ENCODE data around the gene WDR37. TPM values are rescaled to one million over a fixed set of nuclear protein-coding genes. Genes with fewer than 3 reads are reported as not detected.

The WDR37 gene
- total RNA-seq, 2 donors from 2014 or later, result 11.9 to 22.8 TPM

DNA sequence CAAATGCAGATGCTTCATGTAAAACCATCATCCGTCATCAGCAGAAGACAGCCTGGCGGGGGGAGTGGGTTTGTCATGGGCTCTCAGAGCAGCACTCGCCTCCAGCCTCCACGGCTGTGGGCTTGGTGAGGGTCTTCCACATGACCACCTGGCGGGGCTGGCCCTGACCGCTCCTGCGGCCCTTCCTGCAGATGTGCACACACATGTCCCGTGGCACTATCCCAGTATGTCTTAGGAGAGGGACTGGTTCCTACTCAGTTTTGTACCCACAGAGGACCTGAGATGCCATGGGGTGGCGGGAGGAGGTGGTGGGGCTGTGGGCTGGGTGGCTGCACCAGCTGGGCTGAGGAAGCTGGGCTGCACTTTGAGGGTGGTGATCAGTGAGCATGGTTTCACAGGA lies 35.2 kb upstream of the WDR37 start:
- Histone ChIP-seq H3K9me3 (no peaks in the 10 kb centered on the region), H3K27me3 (replicated peaks; ENCODE audit: insufficient read depth) (no peaks in the 10 kb centered on the region), H3K36me3 (peaks cover 0 to 7% of the 10 kb centered on the region in 2 donors), H3K4me1 (replicated peaks) (no peaks in the 10 kb centered on the region), H3K4me3 (no peak overlapping the region), H3K27ac (no peak overlapping the region)
- TF ChIP-seq, protein P1, sequence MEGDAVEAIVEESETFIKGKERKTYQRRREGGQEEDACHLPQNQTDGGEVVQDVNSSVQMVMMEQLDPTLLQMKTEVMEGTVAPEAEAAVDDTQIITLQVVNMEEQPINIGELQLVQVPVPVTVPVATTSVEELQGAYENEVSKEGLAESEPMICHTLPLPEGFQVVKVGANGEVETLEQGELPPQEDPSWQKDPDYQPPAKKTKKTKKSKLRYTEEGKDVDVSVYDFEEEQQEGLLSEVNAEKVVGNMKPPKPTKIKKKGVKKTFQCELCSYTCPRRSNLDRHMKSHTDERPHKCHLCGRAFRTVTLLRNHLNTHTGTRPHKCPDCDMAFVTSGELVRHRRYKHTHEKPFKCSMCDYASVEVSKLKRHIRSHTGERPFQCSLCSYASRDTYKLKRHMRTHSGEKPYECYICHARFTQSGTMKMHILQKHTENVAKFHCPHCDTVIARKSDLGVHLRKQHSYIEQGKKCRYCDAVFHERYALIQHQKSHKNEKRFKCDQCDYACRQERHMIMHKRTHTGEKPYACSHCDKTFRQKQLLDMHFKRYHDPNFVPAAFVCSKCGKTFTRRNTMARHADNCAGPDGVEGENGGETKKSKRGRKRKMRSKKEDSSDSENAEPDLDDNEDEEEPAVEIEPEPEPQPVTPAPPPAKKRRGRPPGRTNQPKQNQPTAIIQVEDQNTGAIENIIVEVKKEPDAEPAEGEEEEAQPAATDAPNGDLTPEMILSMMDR (IDR thresholded peaks at IDR 0.05), result no peak
- TF ChIP-seq POLR2A (IDR thresholded peaks at IDR 0.05) (no peak), POLR2AphosphoS5 (IDR thresholded peaks at IDR 0.05) (no peak)
- no peak for DNase-seq (ENCODE audit: low spot score)
- intact Hi-C loops (cut with DNase I), result no loop called here
- WGBS, result 98% methylated on average over 9 of the region's 9 CpGs

DNA sequence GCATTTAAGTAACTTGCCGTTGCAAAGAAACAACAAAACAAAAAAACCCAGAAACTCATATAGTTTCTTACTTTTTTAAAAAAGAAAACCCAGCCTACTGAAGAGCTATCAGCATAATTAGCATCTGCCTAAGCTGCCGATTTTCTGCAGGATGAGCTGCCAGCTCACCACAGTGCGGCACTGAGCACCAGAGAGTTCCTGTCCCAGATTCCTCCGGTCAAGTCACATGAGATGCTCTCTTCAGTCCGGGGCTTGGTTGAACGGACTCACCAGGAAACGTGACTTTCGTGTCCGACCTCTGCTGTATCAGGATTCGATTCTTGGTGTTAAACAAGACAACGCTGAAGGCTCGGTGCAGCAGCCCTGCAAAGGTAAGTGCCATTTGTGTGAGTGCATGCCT lies 33.8 kb upstream of the WDR37 start:
- H3K4me3 ChIP-seq, result no peak overlapping the region
- intact Hi-C loops (cut with DNase I), result no loop called here
- WGBS, result 79% methylated on average over 12 of the region's 12 CpGs
- H3K36me3 ChIP-seq, result peaks cover 0 to 3% of the 10 kb centered on the region in 2 donors
- H3K27me3 ChIP-seq (replicated peaks; ENCODE audit: insufficient read depth), result no peaks in the 10 kb centered on the region
- no peak overlapping the region for H3K27ac ChIP-seq
- no peaks in the 10 kb centered on the region for H3K4me1 ChIP-seq (replicated peaks)
- no peaks in the 10 kb centered on the region for H3K9me3 ChIP-seq
- no peak for DNase-seq (ENCODE audit: low spot score)
- TF ChIP-seq POLR2A (IDR thresholded peaks at IDR 0.05), result no peak
- TF ChIP-seq, protein P1 (IDR thresholded peaks at IDR 0.05), result no peak
- no peak for TF ChIP-seq POLR2AphosphoS5 (IDR thresholded peaks at IDR 0.05)

DNA sequence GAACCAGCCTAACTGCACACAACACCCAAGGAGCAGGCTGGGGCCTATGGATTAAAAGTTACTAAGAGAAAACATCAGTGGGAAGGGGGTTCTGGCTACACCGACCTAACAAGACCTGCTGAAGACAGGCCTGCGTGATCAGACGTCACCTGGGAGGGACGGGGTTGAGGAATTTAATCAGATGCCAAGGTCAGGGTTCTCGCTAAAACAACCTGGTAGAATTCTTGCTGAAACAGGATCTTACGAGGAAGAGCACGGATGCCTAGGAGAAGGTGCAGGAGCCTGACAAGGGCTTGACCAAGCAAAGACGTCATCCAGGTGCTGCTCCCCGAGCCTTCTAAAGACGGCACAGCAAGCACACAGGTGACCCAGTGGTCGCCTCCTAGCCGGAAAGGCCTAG lies 32.1 kb upstream of the WDR37 start:
- H3K36me3 ChIP-seq, result peaks cover 0 to 3% of the 10 kb centered on the region in 2 donors
- WGBS, result 83% methylated on average over 12 of the region's 12 CpGs
- intact Hi-C loops (cut with DNase I), result no loop called here
- H3K4me3 ChIP-seq, result no peak overlapping the region
- H3K27me3 ChIP-seq (replicated peaks; ENCODE audit: insufficient read depth), result no peaks in the 10 kb centered on the region
- no peaks in the 10 kb centered on the region for H3K9me3 ChIP-seq
- no peaks in the 10 kb centered on the region for H3K4me1 ChIP-seq (replicated peaks)
- H3K27ac ChIP-seq, result no peak overlapping the region
- DNase-seq (ENCODE audit: low spot score), result no peak
- TF ChIP-seq POLR2AphosphoS5 (IDR thresholded peaks at IDR 0.05) (no peak), POLR2A (IDR thresholded peaks at IDR 0.05) (no peak)
- TF ChIP-seq, protein P1 (IDR thresholded peaks at IDR 0.05), result no peak

DNA sequence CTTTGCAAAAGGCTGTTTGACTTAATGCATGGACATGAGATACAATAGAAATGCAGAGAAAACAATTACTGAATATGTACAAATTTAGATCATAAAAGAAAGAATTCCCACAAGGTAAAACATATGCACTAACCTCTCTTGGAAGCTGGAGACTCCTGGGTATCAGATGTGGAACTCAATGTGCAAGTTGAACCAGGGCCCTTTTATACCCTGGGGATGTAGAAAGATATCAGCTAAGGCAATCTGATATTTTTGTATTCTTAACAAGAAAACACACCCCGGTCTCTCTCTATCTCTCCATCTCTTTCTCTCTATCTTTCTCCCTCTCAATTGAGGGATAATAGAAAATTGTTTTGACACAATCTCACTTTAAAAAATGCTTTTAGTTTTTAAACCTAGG lies 30.5 kb upstream of the WDR37 start, which contains the start of gene IDI2:
Gene IDI2 (minus strand): TSS at position 177 of the 400 bp plus-strand sequence. CDS start 1,136 bp downstream, outside the sequence.
- TF ChIP-seq POLR2AphosphoS5 (IDR thresholded peaks at IDR 0.05) (no peak), POLR2A (IDR thresholded peaks at IDR 0.05) (no peak)
- TF ChIP-seq, protein P1 (IDR thresholded peaks at IDR 0.05), result no peak
- H3K27ac ChIP-seq, result no peak within 1 kb of the TSS
- 52% methylated on average over 1 of the region's 1 CpG for WGBS
- H3K27me3 ChIP-seq (replicated peaks; ENCODE audit: insufficient read depth), result no peaks in the 10 kb centered on the region
- no peak within 1 kb of the TSS for H3K4me3 ChIP-seq
- no peaks in the 10 kb centered on the region for H3K36me3 ChIP-seq
- intact Hi-C loops (cut with DNase I), result no loop called here
- DNase-seq (ENCODE audit: low spot score), result no peak
- no peaks in the 10 kb centered on the region for H3K9me3 ChIP-seq
- no peaks in the 10 kb centered on the region for H3K4me1 ChIP-seq (replicated peaks)

DNA sequence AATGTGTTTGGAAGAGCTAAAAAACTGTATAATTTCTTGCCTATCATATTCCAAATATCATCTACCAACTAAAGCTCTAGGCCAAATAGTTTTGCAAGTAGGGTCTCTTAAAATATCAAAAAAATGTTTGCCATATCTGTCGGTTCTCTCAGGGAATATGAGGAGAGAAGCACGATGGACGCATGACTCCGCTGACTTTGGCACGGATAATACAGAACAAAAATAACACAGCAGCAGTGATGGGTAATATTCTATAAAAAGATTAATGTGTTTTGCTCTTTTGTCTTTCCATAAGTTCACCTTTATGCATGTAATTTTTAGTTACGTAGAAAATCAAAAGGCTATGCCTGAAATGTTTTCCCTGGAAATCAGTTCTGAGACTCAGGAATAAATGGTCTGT lies 29.6 kb upstream of the WDR37 start:
- Histone ChIP-seq H3K27me3 (replicated peaks; ENCODE audit: insufficient read depth) (no peaks in the 10 kb centered on the region), H3K4me1 (replicated peaks) (no peaks in the 10 kb centered on the region), H3K27ac (no peak overlapping the region), H3K36me3 (no peaks in the 10 kb centered on the region), H3K9me3 (no peaks in the 10 kb centered on the region), H3K4me3 (no peak overlapping the region)
- WGBS, result 96% methylated on average over 6 of the region's 6 CpGs
- DNase-seq (ENCODE audit: low spot score), result no peak
- TF ChIP-seq, protein P1 (IDR thresholded peaks at IDR 0.05), result no peak
- no peak for TF ChIP-seq POLR2A (IDR thresholded peaks at IDR 0.05)
- TF ChIP-seq POLR2AphosphoS5 (IDR thresholded peaks at IDR 0.05), result no peak
- intact Hi-C loops (cut with DNase I), result no loop called here

Measured in prostate gland (tissue), 2 donors.